Measurements from ENCODE around the gene CBX7. TPM values are rescaled to one million over a fixed set of nuclear protein-coding genes. Genes with fewer than 3 reads are reported as not detected.

The CBX7 gene
- total RNA-seq, 1 donor from 2014 or later, result 5.8 TPM

- DNase-seq (ENCODE audit: low read depth in 2 of 2), result no peak
Observed at GRCh38 chr22:39128508-39128907, 24.0 kb downstream of the CBX7 start.

GRCh38 chr22:39125622-39126021 lies 26.9 kb downstream of the CBX7 start:
- DNase-seq (ENCODE audit: low read depth in 2 of 2), result no peak

GRCh38 chr22:39123751-39124581 lies 28.5 kb downstream of the CBX7 start:
- no peak for DNase-seq (ENCODE audit: low read depth in 2 of 2)

GRCh38 chr22:39122772-39123470 lies 29.6 kb downstream of the CBX7 start:
- DNase-seq (ENCODE audit: low read depth in 2 of 2), result no peak

- DNase-seq (ENCODE audit: low read depth in 2 of 2), result no peak
Observed at GRCh38 chr22:39120983-39121382, 31.5 kb downstream of the CBX7 start.

GRCh38 chr22:39117585-39118191 lies 34.8 kb downstream of the CBX7 start:
- DNase-seq (ENCODE audit: low read depth in 2 of 2), result peak; percentile 62 to 63

- no peak for DNase-seq (ENCODE audit: low read depth in 2 of 2)
Observed at GRCh38 chr22:39115977-39116621, 36.4 kb downstream of the CBX7 start.

- DNase-seq (ENCODE audit: low read depth in 2 of 2), result no peak
Observed at GRCh38 chr22:39115570-39115969, 36.9 kb downstream of the CBX7 start.

GRCh38 chr22:39114112-39114511 lies 38.4 kb downstream of the CBX7 start:
- no peak for DNase-seq (ENCODE audit: low read depth in 2 of 2)

- DNase-seq (ENCODE audit: low read depth in 2 of 2), result no peak
Observed at GRCh38 chr22:39110631-39111561, 41.6 kb downstream of the CBX7 start.

- no peak for DNase-seq (ENCODE audit: low read depth in 2 of 2)
Observed at GRCh38 chr22:39109361-39109760, 43.1 kb downstream of the CBX7 start.

GRCh38 chr22:39108487-39108886 lies 44.0 kb downstream of the CBX7 start:
- DNase-seq (ENCODE audit: low read depth in 2 of 2), result no peak

- DNase-seq (ENCODE audit: low read depth in 2 of 2), result no peak
Observed at GRCh38 chr22:39106326-39106725, 46.2 kb downstream of the CBX7 start.

- DNase-seq (ENCODE audit: low read depth in 2 of 2), result no peak
Observed at GRCh38 chr22:39103431-39103830, 49.0 kb downstream of the CBX7 start.

GRCh38 chr22:39101226-39101625 lies 51.3 kb downstream of the CBX7 start:
- no peak for DNase-seq (ENCODE audit: low read depth in 2 of 2)

- no peak for DNase-seq (ENCODE audit: low read depth in 2 of 2)
Observed at GRCh38 chr22:39098576-39098975, 53.9 kb downstream of the CBX7 start.

GRCh38 chr22:39098026-39098425 lies 54.5 kb downstream of the CBX7 start:
- DNase-seq (ENCODE audit: low read depth in 2 of 2), result no peak

GRCh38 chr22:39097098-39098020 lies 55.1 kb downstream of the CBX7 start, which contains the start of gene APOBEC3H:
Gene APOBEC3H, plus strand, starts transcription at chr22:39097244. Its CDS starts 3,035 bp downstream, at chr22:39100279.
- no peak for DNase-seq (ENCODE audit: low read depth in 2 of 2)

- DNase-seq (ENCODE audit: low read depth in 2 of 2), result no peak
Observed at GRCh38 chr22:39095971-39096370, 56.5 kb downstream of the CBX7 start.

Data from lung microvascular endothelial cell (primary cell).